ENCODE results near the gene FRMD7. TPM values are rescaled to one million over a fixed set of nuclear protein-coding genes. Genes with fewer than 3 reads are reported as not detected.

Gene FRMD7
- total RNA-seq, 1 donor from 2014 or later, result not detected

DNA sequence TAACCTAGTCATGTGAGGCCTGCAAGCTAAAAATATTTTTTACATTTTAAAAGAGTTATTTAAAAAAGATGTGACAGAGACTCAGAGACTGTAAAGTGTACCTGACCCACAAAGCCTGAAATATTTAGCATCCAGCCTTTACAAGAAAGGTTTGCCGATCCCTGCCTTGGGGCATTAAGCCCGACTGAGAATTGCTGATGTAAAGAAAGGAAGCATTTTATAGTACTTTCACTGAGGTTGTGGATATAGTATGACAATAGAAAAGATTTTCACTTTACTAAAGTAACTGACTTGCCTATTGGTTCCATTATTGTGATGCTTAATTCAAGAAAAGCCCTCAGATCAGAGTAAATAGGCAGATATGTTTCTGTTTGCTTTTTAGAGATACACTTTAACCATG lies 87.8 kb downstream of the FRMD7 start:
- intact Hi-C loops (cut with micrococcal nuclease), result no loop called here

DNA sequence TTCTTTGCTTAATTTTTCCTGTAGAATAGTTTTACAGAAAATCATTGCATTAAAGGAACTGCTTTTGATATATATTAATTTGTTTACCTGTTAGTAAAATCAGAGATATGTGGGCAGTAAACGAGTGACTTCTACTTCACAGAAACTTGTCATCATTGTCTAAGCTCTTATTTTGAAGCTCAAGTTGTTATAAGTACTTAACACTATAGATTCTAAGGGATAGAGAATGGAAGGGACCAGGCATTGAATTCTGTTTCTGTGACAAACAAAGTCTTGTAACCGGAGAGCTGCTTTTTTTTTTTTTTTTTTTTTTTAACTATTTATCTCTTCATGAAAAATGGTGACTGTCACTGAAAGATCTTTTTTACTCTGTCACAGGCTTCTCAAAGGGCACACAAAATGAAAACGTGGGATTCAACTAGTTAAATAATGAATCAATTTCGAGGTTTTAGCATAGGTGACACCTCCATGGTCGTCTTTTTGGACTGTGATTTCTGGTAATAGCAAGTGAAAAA lies 90.3 kb downstream of the FRMD7 start:
- intact Hi-C loops (cut with micrococcal nuclease), result no loop called here

DNA sequence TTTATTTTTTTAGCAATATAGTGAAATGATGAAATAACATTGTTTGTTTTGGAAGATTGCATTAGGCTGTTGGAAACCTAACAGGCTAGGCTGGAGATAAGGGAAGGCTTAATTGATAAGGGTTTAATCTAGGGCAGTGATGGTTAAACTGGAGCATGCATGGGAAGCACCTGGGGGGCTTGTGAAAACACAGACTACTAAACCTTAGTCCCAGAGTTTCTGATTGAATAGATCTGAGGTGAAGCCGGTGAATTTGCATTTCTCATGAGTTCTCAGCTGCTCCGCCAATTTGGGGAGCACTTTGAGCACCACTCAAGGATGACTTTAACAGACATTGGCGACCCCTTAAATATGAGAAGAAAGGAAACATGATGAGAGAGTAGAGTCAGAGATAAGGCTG lies 93.2 kb downstream of the FRMD7 start:
- intact Hi-C loops (cut with micrococcal nuclease), result no loop called here

DNA sequence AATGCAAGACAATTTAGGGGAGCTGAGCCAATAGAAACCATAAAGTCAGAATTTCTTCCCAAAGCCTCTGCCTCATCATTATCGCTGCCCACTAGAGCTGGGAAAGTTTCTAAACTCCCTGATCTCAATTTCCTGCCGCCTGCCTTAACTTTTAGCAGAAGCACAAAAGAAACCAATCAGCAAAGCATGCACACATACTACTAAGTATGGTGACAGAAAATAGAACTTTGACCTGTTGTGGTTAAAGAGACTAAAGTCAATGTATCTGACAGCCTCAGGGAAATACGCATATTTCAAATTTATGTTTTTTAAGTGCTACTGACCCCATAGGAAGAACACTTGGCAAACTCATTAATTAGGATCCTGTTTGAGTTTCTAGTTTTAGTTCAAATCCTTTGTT lies 94.7 kb downstream of the FRMD7 start:
- intact Hi-C loops (cut with micrococcal nuclease), result no loop called here

DNA sequence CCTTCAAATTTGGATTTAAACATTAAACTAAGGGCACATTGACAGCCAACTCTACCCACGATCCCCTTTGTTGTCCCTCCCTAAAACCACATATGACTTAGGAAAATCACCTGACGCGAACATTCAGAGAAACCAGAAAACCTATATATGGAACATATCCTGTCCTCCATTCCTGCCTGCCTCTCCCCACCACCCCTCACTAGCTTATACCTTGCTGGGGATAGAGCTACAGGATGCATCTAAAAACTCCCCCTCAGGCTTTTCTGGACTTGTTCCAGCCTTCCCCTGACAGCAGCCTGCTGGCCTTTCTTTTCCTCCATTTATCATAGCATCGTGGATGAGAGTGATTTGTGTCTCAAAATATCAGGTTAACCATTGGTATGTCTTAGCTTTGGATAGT lies 96.0 kb downstream of the FRMD7 start:
- intact Hi-C loops (cut with micrococcal nuclease), result loop anchor here (1.0 kb wide), 1 partner anchor 8 kb away; no protein-coding TSS in a partner anchor

DNA sequence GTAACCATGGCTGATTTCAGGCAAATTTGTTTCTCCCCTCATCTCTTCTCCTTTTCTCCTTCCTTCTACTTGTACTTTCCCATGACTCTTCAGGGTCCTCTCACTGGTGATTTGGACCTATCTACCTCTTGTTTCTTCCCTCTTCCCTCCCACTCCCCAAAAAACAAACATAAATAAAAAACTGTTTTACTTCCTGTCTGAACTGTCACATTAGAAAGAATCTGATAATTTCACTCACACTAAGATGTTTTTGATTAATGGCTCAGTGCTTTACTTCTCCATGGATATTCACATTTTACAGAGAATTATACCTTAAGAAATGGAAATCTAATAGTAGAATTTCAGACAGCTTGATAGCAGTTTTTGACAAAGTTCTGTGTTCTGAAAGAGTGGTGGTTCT lies 97.6 kb downstream of the FRMD7 start:
- intact Hi-C loops (cut with micrococcal nuclease), result no loop called here

Other genes with a start within 250 kb of the FRMD7 start
- gene STK26, start 104.7 kb downstream of the FRMD7 start, total RNA-seq, result 36.5 and 39.4 TPM in 2 replicates
- gene RAP2C, start 91.4 kb upstream of the FRMD7 start, total RNA-seq, result 36.1 and 37.1 TPM in 2 replicates

All from T-helper 1 cell treated with Interleukin-12 subunit alpha and Interleukin-12 subunit beta and Interleukin-4 antibody, amounts not matched to agents 30 ng/mL and 1 ng/mL, for 36 hours (primary cell).